Epithelial cell of esophagus (primary cell): Measurements from ENCODE around the gene CENPL.
"Not testable (repeated sequence)": the region's sequence is repeated elsewhere in the genome, so short reads cannot be mapped to it uniquely, and the experiment has no call there.

ENCODE experiments used
- DNase-seq: peaks from one replicate; pipeline ENCODE4 v3.0.0; 2010; ENCODE audit warnings: low read depth
- H3K4me3 ChIP-seq: 2 replicates; pipeline ENCODE4 v1.5.1; 2011; ENCODE audit warnings: mild to moderate bottlenecking, low read length, control low read depth
- CTCF ChIP-seq: IDR thresholded peaks from 2 replicates; pipeline ENCODE4 v1.5.1; 2011; ENCODE audit warnings: low read depth, mild to moderate bottlenecking, low read length, control low read depth, inconsistent platforms; ENCODE audit not compliant: insufficient read depth; ENCODE audit errors: missing control alignments

The CENPL gene

GRCh38 chr1:173863224-173864161 is 38.8 kb upstream of the CENPL start:
- no peak overlapping the region for H3K4me3 ChIP-seq
- DNase-seq: no peak
- no peak for TF ChIP-seq CTCF

DNA sequence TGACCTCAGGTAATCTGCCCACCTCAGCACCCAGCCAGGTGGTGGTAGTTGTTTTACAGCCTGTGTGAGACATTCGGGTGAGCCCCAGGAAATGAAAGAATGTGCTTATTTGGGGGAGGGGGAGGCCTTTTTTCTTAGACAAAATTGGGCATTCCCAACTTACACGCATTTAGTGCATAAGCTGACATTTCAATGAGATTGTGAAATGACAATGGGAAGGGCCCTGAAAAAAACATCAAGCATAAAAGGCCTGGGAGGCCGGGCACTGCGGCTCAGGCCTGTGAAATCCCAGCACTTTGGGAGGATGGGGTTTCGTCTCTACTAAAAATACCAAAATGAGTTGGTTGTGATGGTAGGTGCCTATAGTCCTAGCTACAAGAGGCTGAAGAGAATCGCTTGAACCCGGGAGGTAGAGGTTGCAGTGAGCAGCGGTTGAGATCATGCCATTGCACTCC is 38.1 kb upstream of the CENPL start:
- no peak for TF ChIP-seq CTCF
- no peak for DNase-seq
- H3K4me3 ChIP-seq: no peak overlapping the region

- not testable (repeated sequence) for DNase-seq, H3K4me3 ChIP-seq
Observed at GRCh38 chr1:173862146-173862768, 37.6 kb upstream of the CENPL start.

- H3K4me3 ChIP-seq: no peak overlapping the region
- DNase-seq: no peak
- no peak for TF ChIP-seq CTCF
Observed at GRCh38 chr1:173861731-173862145, 37.1 kb upstream of the CENPL start.

- DNase-seq: no peak
- H3K4me3 ChIP-seq: no peak overlapping the region
- no peak for TF ChIP-seq CTCF
Observed at GRCh38 chr1:173860065-173860464, 35.4 kb upstream of the CENPL start.

GRCh38 chr1:173859547-173859946 is 34.9 kb upstream of the CENPL start:
- H3K4me3 ChIP-seq, DNase-seq: not testable (repeated sequence)

DNA sequence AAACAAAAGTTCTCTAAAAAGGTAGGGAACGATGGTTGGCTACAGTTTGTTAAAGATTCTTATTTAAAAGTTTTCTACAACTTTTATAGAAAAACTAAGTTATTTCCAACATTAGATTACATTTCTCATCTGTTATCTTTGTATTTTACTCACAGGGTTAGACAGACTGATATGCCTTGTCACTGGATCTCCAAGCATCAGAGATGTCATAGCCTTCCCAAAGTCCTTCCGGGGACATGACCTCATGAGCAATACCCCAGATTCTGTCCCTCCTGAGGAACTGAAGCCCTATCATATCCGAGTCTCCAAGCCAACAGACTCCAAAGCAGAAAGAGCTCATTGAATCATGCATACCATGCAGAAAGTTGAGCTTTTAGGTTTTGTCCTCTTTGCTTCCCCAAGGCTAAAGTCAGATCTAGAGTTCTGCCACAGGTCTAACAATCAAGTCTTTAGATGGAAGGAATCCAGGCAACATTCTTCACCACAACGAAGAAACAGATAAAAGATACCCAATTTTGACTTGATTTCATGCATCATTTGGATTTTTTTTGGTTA is 32.8 kb upstream of the CENPL start:
- no peak for DNase-seq
- H3K4me3 ChIP-seq: no peak overlapping the region
- TF ChIP-seq CTCF: no peak
